Measurements from ENCODE around the gene MYT1. TPM values are rescaled to one million over a fixed set of nuclear protein-coding genes. Genes with fewer than 3 reads are reported as not detected.
A peak's percentile ranks its signal among the peaks of the same experiment; 100 is the strongest.

The MYT1 gene
- total and polyA plus RNA-seq, 2 of the 13 experiments (the other 11 are each of a cell fraction or from before 2014, with no cell fraction given), result 0.58 to 2.5 TPM

- POLR2A ChIA-PET, result interaction anchor here (0.9 kb wide), 1 partner anchor 23 kb away, joined by 3 read pairs; no protein-coding TSS in a partner anchor
- no peaks in the 10 kb centered on the region for H4K20me1 ChIP-seq (ENCODE audit: insufficient read depth, low read length)
Observed at GRCh38 chr20:64277571-64278316, 113.5 kb downstream of the MYT1 start.

More at GRCh38 chr20:64277571-64278316, 113.5 kb downstream of the MYT1 start:
- no TSS peak for BruUV-seq (replicated peaks)
- CTCF ChIA-PET (ENCODE audit: low intra/inter-chr PET ratio, low total read pairs), result interaction anchor here (1.5 kb wide), 1 partner anchor 8 kb away, joined by 3 read pairs; no protein-coding TSS in a partner anchor
- Histone ChIP-seq H3K4me3 (replicated peaks in 1 of 3; ENCODE audit: insufficient read depth in 1 of 3, low read depth in 2 of 3, low read length in 3 of 3) (no peak overlapping the region), H3K27ac (ENCODE audit: extremely low read length, insufficient read depth, low read length) (no peak overlapping the region), H3K36me3 (replicated peaks in 1 of 2; ENCODE audit: control insufficient read depth in 1 of 2, insufficient read depth in 2 of 2, low read length in 2 of 2) (peaks cover 6 to 18% of the 10 kb centered on the region in 2 experiments; a peak in 4 of 5 replicates), H2AFZ (ENCODE audit: low read length) (no peak overlapping the region), H3K79me2 (ENCODE audit: insufficient read depth, low read length) (no peaks in the 10 kb centered on the region), H3K4me1 (ENCODE audit: insufficient read depth, low read length) (no peaks in the 10 kb centered on the region), H3K9me3 (ENCODE audit: low read length) (no peaks in the 10 kb centered on the region), H3K9ac (ENCODE audit: insufficient read depth, low read depth, low read length) (no peak overlapping the region), H3K4me2 (ENCODE audit: low read depth, low read length) (no peak overlapping the region), H3K27me3 (ENCODE audit: control insufficient read depth in 1 of 2, insufficient read depth in 2 of 2, low read length in 2 of 2) (no peaks in the 10 kb centered on the region)
- in situ Hi-C loops (cut with HindIII; ENCODE audit: extremely low pct_ligation_motif_present, low pct_unique_long_range_greater_than_20kb), result no loop called here
- DNase-seq (ENCODE audit: low spot score) (no peak), ATAC-seq (peak; percentile 48), FAIRE-seq (no peak)
- intact Hi-C loops (cut with micrococcal nuclease; ENCODE audit: unreplicated experiment), result no loop called here
- WGBS (ENCODE audit: low lambda C conversion rate), result 69% methylated on average over 10 of the region's 10 CpGs
- TF ChIP-seq HIC2 (CRISPR knock-in tag; IDR thresholded peaks at IDR 0.05; ENCODE audit: low read depth), result 0 out of 2 replicates have a peak, but pooled peaks have one; percentile 27
- TF ChIP-seq RBM22 (optimal IDR thresholded peaks at IDR 0.05; ENCODE audit: low read length), result peak; percentile 41
- 0 out of 4 replicates have a peak, but pooled peaks of 1 of the 2 experiments have one; percentile 8 for TF ChIP-seq POLR2A (IDR thresholded peaks at IDR 0.05; ENCODE audit: insufficient read depth in 1 of 2, low read depth in 2 of 2, low read length in 2 of 2)
- 0 out of 2 replicates have a peak, but pooled peaks have one; percentile 39 for TF ChIP-seq HNRNPL (IDR thresholded peaks at IDR 0.05; ENCODE audit: low read depth, low read length)
- TF ChIP-seq POLR2G (IDR thresholded peaks at IDR 0.05; ENCODE audit: low read depth, low read length), result no peak

Data from HepG2 (cell line).